ENCODE data around the gene STX16. TPM values are rescaled to one million over a fixed set of nuclear protein-coding genes. Genes with fewer than 3 reads are reported as not detected.

Gene STX16
- total and polyA plus RNA-seq, 2 donors (not counting 1 experiment from before 2014, with no cell fraction given) = 110 to 117 TPM

- ATAC-seq (ENCODE audit: low read depth) = no peak
- intact Hi-C loops (cut with micrococcal nuclease) = no loop called here
- H3K27ac Mint-ChIP-seq = no peak overlapping the region
- peaks cover 14% of the 10 kb centered on the region for H3K4me1 Mint-ChIP-seq
- H3K79me2 ChIP-seq (ENCODE audit: control insufficient read depth, insufficient read depth, low read length) = no peaks in the 10 kb centered on the region
- peaks cover 13 to 15% of the 10 kb centered on the region in 2 donors for H3K4me1 ChIP-seq (ENCODE audit: control insufficient read depth in 2 of 2, insufficient read depth in 2 of 2, low read length in 2 of 2)
- ChIA-PET CTCF (no interaction called here), POLR2A (no interaction called here)
- peaks cover 0 to 3% (median 0%) of the 10 kb centered on the region in 3 donors for H3K9me3 ChIP-seq (ENCODE audit: control extremely low read depth in 1 of 3, control insufficient read depth in 2 of 3, insufficient read depth in 1 of 3, low read length in 2 of 3)
- no peak overlapping the region for H3K4me2 ChIP-seq (replicated peaks; ENCODE audit: low read depth, low read length, poor library complexity, severe bottlenecking)
- TF ChIP-seq EZH2 (IDR thresholded peaks at IDR 0.05; ENCODE audit: borderline replicate concordance, insufficient read depth, low read depth, low read length, poor library complexity, severe bottlenecking) (no peak), CTCF (IDR thresholded peaks at IDR 0.05) (no peak)
- H4K20me1 ChIP-seq (ENCODE audit: control insufficient read depth, insufficient read depth, low read length, poor library complexity, severe bottlenecking) = no peaks in the 10 kb centered on the region
- H2AFZ ChIP-seq (ENCODE audit: insufficient read depth, low read depth, low read length, poor library complexity, severe bottlenecking) = no peak overlapping the region
- no peak overlapping the region for H3K4me3 ChIP-seq (ENCODE audit: control extremely low read depth in 1 of 5, extremely low read depth in 1 of 5, insufficient read depth in 1 of 5, low read depth in 2 of 5, low read length in 4 of 5)
- peaks cover 0 to 38% (median 9%) of the 10 kb centered on the region in 4 experiments for H3K27me3 ChIP-seq (replicated peaks in 1 of 4; ENCODE audit: control extremely low read depth in 1 of 4, control insufficient read depth in 3 of 4, insufficient read depth in 4 of 4, low read length in 3 of 4)
- H3K4me3 Mint-ChIP-seq = no peak overlapping the region
- H3K9me3 Mint-ChIP-seq (ENCODE audit: insufficient read depth) = no peaks in the 10 kb centered on the region
- 89% methylated on average over 5 of the region's 7 CpGs for WGBS (ENCODE audit: insufficient coverage)
- H3K27me3 Mint-ChIP-seq = peaks cover 49% of the 10 kb centered on the region
- H3K9ac ChIP-seq (ENCODE audit: low read length) = no peak overlapping the region
- no peak overlapping the region for H3K27ac ChIP-seq (ENCODE audit: low read length in 2 of 2)
- H3K36me3 ChIP-seq (replicated peaks in 1 of 2; ENCODE audit: control extremely low read depth in 1 of 2, control insufficient read depth in 1 of 2, extremely low read depth in 1 of 2, insufficient read depth in 2 of 2, low read length in 1 of 2) = no peaks in the 10 kb centered on the region
- DNase-seq = no peak
Observed at GRCh38 chr20:58638467-58639181, 12.5 kb upstream of the STX16 start.

All from B cell (primary cell).